Fibroblast of lung (primary cell): ENCODE data around the gene MYO1A. TPM values are rescaled to one million over a fixed set of nuclear protein-coding genes. Genes with fewer than 3 reads are reported as not detected.

Experiments
- DNase-seq, 2 donors: peaks; one replicate each; pipeline versions ENCODE4 v3.0.0 to v3.0.0-alpha.2; 2010; ENCODE audit warnings: low read depth in 2 of 2
- H2AFZ ChIP-seq: 2 replicates; pipeline ENCODE4 v1.5.1; 2012; ENCODE audit warnings: low read length, control low read depth, inconsistent platforms
- H3K27ac ChIP-seq: 2 replicates; pipeline ENCODE4 v1.5.1; 2011; ENCODE audit warnings: low read length, control low read depth; ENCODE audit not compliant: insufficient read depth
- H3K27me3 ChIP-seq: 2 replicates; pipeline ENCODE4 v1.5.1; 2011; ENCODE audit warnings: mild to moderate bottlenecking, low read length; ENCODE audit not compliant: control insufficient read depth, insufficient read depth
- H3K36me3 ChIP-seq: 2 replicates; pipeline ENCODE4 v1.5.1; 2011; ENCODE audit warnings: low read length; ENCODE audit not compliant: control insufficient read depth, insufficient read depth
- H3K4me1 ChIP-seq: 2 replicates; pipeline ENCODE4 v1.5.1; 2011; ENCODE audit warnings: low read length; ENCODE audit not compliant: control insufficient read depth, insufficient read depth; ENCODE audit errors: extremely low read depth
- H3K4me2 ChIP-seq: 2 replicates; pipeline ENCODE4 v1.5.1; 2011; ENCODE audit warnings: low read length, control low read depth; ENCODE audit not compliant: insufficient read depth; ENCODE audit errors: extremely low read depth
- H3K4me3 ChIP-seq, 4 experiments: fragments of 200-600 bp in 1 of 4; sonication (generic) in 1 of 4; replicated peaks in 1 of 4; 2 replicates each; pipeline ENCODE4 v1.5.1; 2011 to 2016; ENCODE audit warnings: low read length in 4 of 4, low read depth in 3 of 4, mild to moderate bottlenecking in 3 of 4, control low read depth in 2 of 4, inconsistent platforms in 1 of 4, mixed read lengths in 1 of 4; ENCODE audit not compliant: insufficient read depth in 1 of 4; ENCODE audit errors: control extremely low read depth in 1 of 4
- H3K79me2 ChIP-seq: 2 replicates; pipeline ENCODE4 v1.5.1; 2012; ENCODE audit warnings: mild to moderate bottlenecking, low read length, inconsistent platforms; ENCODE audit not compliant: control insufficient read depth, insufficient read depth
- H3K9ac ChIP-seq: 2 replicates; pipeline ENCODE4 v1.5.1; 2011; ENCODE audit warnings: mild to moderate bottlenecking, low read length, control low read depth; ENCODE audit not compliant: insufficient read depth
- H3K9me3 ChIP-seq: 2 replicates; pipeline ENCODE4 v1.5.1; 2012; ENCODE audit warnings: low read depth, low read length; ENCODE audit not compliant: control insufficient read depth, insufficient read depth
- H4K20me1 ChIP-seq: 2 replicates; pipeline ENCODE4 v1.5.1; 2011; ENCODE audit warnings: low read length; ENCODE audit not compliant: control insufficient read depth, insufficient read depth; ENCODE audit errors: extremely low read depth
- EZH2 ChIP-seq: IDR thresholded peaks from 2 replicates; pipeline ENCODE4 v1.5.1; 2012; ENCODE audit warnings: low read length, control low read depth, mild to moderate bottlenecking; ENCODE audit errors: missing control alignments
- polyA plus RNA-seq, 2 donors: library from polyadenylated mRNA; depleted of rRNA in 1 of 2; stranded (reverse) in 1 of 2; unstranded in 1 of 2; fragments of >200 nt; gene quantifications; 2 replicates each; pipeline ENCODE4 v1.2.1, GENCODE V29; 2011 to 2012; ENCODE audit warnings: missing spikeins in 1 of 2
- total RNA-seq: library from RNA; depleted of rRNA; stranded (reverse); fragments of >200 nt; gene quantifications from 2 replicates; pipeline ENCODE4 v1.2.1, GENCODE V29; 2014
- TF ChIP-seq, protein P1 (sequence below), 2 donors: IDR thresholded peaks in 1 of 2; conservative IDR thresholded peaks in 1 of 2; 1 replicate in 1 of 2; 2 replicates in 1 of 2; pipeline ENCODE4 v1.5.1; 2011 to 2012; ENCODE audit warnings: low read length in 2 of 2, control low read depth in 1 of 2, inconsistent platforms in 1 of 2, low read depth in 1 of 2, mild to moderate bottlenecking in 1 of 2

MYO1A gene
- total and polyA plus RNA-seq, 2 donors (not counting 1 experiment from before 2014, with no cell fraction given): 0.01 to 0.17 TPM

DNA sequence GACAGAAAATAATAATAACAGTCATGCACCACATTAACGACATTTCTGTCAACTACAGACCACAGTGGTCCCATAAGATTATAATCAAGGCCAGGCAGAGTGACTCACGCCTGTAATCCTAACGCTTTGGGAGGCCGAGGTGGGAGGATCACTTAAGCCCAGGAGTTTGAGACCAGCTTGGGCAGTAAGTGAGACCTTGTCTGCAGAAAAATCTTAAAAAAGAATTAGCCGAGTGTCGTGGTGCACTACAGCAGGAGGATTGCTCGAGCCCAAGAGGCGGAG, 47.6 kb upstream of the MYO1A start:
- no peak overlapping the region for H3K27ac ChIP-seq
- no peak overlapping the region for H3K9ac ChIP-seq
- H3K79me2 ChIP-seq: peaks cover 12% of the 10 kb centered on the region
- peaks cover 18% of the 10 kb centered on the region for H3K4me1 ChIP-seq
- no peak overlapping the region for H3K4me2 ChIP-seq
- peaks cover 40% of the 10 kb centered on the region for H3K36me3 ChIP-seq
- no peak overlapping the region for H2AFZ ChIP-seq
- no peak for DNase-seq
- no peak overlapping the region for H3K4me3 ChIP-seq
- no peaks in the 10 kb centered on the region for H3K9me3 ChIP-seq
- H4K20me1 ChIP-seq: no peaks in the 10 kb centered on the region
- no peak for TF ChIP-seq EZH2
- TF ChIP-seq, protein P1, sequence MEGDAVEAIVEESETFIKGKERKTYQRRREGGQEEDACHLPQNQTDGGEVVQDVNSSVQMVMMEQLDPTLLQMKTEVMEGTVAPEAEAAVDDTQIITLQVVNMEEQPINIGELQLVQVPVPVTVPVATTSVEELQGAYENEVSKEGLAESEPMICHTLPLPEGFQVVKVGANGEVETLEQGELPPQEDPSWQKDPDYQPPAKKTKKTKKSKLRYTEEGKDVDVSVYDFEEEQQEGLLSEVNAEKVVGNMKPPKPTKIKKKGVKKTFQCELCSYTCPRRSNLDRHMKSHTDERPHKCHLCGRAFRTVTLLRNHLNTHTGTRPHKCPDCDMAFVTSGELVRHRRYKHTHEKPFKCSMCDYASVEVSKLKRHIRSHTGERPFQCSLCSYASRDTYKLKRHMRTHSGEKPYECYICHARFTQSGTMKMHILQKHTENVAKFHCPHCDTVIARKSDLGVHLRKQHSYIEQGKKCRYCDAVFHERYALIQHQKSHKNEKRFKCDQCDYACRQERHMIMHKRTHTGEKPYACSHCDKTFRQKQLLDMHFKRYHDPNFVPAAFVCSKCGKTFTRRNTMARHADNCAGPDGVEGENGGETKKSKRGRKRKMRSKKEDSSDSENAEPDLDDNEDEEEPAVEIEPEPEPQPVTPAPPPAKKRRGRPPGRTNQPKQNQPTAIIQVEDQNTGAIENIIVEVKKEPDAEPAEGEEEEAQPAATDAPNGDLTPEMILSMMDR (conservative IDR thresholded peaks at IDR 0.05 in 1 of 2, IDR thresholded peaks at IDR 0.05 in 1 of 2; ENCODE audit: low read depth in 1 of 2, low read length in 2 of 2): no peak
- no peaks in the 10 kb centered on the region for H3K27me3 ChIP-seq

DNA sequence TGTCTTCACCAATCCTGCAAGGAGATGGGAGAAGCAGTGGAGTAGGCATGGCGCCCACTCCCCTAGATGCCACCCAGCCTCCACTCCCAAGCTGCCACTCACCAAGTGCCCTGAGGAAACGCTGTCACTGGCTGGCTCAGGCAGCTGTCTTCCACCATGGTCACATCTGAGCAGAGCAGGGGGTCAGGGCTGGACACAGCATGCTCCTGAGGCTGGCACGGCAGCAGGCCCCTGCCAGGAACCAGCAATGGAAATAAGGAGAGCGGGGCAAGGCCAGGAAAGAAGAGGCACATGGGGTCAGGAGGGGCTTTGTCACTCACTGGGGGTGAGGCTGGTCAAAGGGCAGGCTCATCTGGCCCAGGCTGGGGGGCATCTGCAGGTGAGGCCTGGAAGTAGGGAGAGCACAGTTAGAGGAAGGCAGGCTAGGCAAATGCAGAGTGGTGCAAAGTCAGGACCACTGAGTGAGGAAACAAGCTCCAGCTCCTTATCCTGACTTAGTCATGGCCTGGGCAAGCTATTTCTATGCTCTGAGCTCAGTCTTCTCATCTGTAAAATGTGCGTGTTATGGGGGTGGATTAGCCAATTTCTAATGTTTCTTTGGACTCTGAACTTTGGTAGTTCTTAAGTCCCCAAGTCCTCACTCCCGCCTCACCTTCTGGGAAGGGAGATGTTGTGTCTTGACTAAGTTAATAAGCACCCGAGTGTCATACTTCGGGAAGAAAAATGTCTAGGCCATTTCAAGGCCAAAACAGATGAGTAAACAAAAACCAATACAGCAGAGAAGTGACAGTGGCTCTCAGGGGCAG, 47.0 kb upstream of the MYO1A start:
- Histone ChIP-seq H3K27me3 (no peaks in the 10 kb centered on the region), H3K27ac (no peak overlapping the region), H3K4me1 (peaks cover 20% of the 10 kb centered on the region), H2AFZ (no peak overlapping the region), H3K9ac (no peak overlapping the region), H3K36me3 (peaks cover 42% of the 10 kb centered on the region), H3K79me2 (peaks cover 17% of the 10 kb centered on the region), H3K4me2 (no peak overlapping the region), H3K4me3 (no peak overlapping the region), H4K20me1 (no peaks in the 10 kb centered on the region), H3K9me3 (no peaks in the 10 kb centered on the region)
- no peak for DNase-seq
- TF ChIP-seq, protein P1 (conservative IDR thresholded peaks at IDR 0.05 in 1 of 2, IDR thresholded peaks at IDR 0.05 in 1 of 2; ENCODE audit: low read depth in 1 of 2, low read length in 2 of 2): no peak
- TF ChIP-seq EZH2: no peak

DNA sequence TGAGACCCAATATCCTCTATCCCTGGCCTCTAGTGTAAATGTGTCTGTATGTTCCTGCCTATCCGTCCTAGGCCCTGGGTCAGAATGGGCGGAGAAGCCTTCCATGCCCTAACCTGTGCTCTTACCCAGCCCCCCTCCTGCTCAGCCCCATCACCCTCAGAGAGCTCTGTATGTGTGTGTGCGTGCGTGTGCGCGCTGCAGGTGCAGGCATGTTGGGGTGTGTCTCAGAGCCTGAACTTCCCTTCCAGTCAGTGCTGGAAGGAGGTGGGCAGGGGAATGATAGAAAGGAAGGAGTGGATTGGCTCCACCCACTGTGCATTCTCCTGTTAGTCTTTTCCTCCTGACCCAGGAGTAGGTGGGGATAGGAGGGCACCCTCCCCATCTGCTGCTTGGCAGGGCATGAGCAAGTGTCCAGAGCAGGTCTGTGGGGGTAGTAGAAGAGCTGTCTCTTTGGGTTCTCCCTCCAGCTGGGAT, 46.2 kb upstream of the MYO1A start:
- Histone ChIP-seq H3K79me2 (peaks cover 26% of the 10 kb centered on the region), H3K9me3 (no peaks in the 10 kb centered on the region), H3K9ac (no peak overlapping the region), H3K4me3 (no peak overlapping the region), H2AFZ (no peak overlapping the region), H3K27ac (no peak overlapping the region), H3K27me3 (no peaks in the 10 kb centered on the region), H3K36me3 (peaks cover 46% of the 10 kb centered on the region), H4K20me1 (no peaks in the 10 kb centered on the region), H3K4me1 (peaks cover 20% of the 10 kb centered on the region), H3K4me2 (no peak overlapping the region)
- TF ChIP-seq EZH2: no peak
- TF ChIP-seq, protein P1 (conservative IDR thresholded peaks at IDR 0.05 in 1 of 2, IDR thresholded peaks at IDR 0.05 in 1 of 2; ENCODE audit: low read depth in 1 of 2, low read length in 2 of 2): no peak
- no peak for DNase-seq
